OCI-LY7 (cell line): Measurements from ENCODE around the gene RNF175. TPM values are rescaled to one million over a fixed set of nuclear protein-coding genes. Genes with fewer than 3 reads are reported as not detected.
A peak's percentile ranks its signal among the peaks of the same experiment; 100 is the strongest.

Source experiments
- BruUV-seq: library from RNA; stranded (reverse); fragments of 400-500 nt; replicated peaks from 2 replicates; lab custom pipeline; 2021; lab: Mats Ljungman, UMichigan
- CTCF ChIA-PET: fragments of 300-600 bp; sonication (Branson Sonifier 250); formaldehyde crosslinking; loops from one replicate; lab custom pipeline; 2022; ENCODE audit warnings: antibody characterized with exemption; ENCODE audit not compliant: unreplicated experiment; lab: Charles Lee
- POLR2A ChIA-PET: fragments of 300-600 bp; sonication (Branson Sonifier 250); formaldehyde crosslinking; loops from one replicate; lab custom pipeline; 2022; ENCODE audit warnings: antibody characterized with exemption; lab: Charles Lee
- DNase-seq: peaks from one replicate; pipeline ENCODE4 v3.0.0-alpha.2; 2015; ENCODE audit warnings: low spot score
- H2AFZ ChIP-seq: fragments of 200-600 bp; sonication (generic), shearing (Covaris generic); 2 replicates; pipeline ENCODE4 v1.6.1; 2014; ENCODE audit warnings: mild to moderate bottlenecking, antibody characterized with exemption, low read length, moderate library complexity
- H3K27ac ChIP-seq: fragments of 200-600 bp; sonication (generic); 2 replicates; pipeline ENCODE4 v1.5.1; 2014; ENCODE audit warnings: mixed run types, low read depth, mild to moderate bottlenecking, moderate library complexity, low read length, inconsistent platforms; ENCODE audit not compliant: poor library complexity, severe bottlenecking
- H3K36me3 ChIP-seq: fragments of 200-600 bp; sonication (generic); 2 replicates; pipeline ENCODE4 v1.6.1; 2014; ENCODE audit warnings: mild to moderate bottlenecking, antibody characterized with exemption, low read length, moderate library complexity, mixed read lengths; ENCODE audit not compliant: insufficient read depth
- H3K4me1 ChIP-seq: fragments of 200-600 bp; sonication (generic); 2 replicates; pipeline ENCODE4 v1.5.1; 2014; ENCODE audit warnings: mild to moderate bottlenecking, low read length; ENCODE audit not compliant: insufficient read depth, poor library complexity, severe bottlenecking
- H3K4me2 ChIP-seq: fragments of 200-600 bp; sonication (generic); 2 replicates; pipeline ENCODE4 v1.6.1; 2014; ENCODE audit warnings: mild to moderate bottlenecking, low read length
- H3K4me3 ChIP-seq: fragments of 200-600 bp; sonication (generic); 2 replicates; pipeline ENCODE4 v1.5.1; 2014; ENCODE audit warnings: mild to moderate bottlenecking, low read depth, low read length; ENCODE audit not compliant: poor library complexity, severe bottlenecking
- H3K79me2 ChIP-seq: fragments of 200-600 bp; sonication (generic); 2 replicates; pipeline ENCODE4 v1.6.1; 2016; ENCODE audit warnings: low read depth, mild to moderate bottlenecking, low read length, moderate library complexity, mixed read lengths; ENCODE audit not compliant: insufficient read depth
- H3K9me2 ChIP-seq: fragments of 200-600 bp; sonication (generic); 2 replicates; pipeline ENCODE4 v1.6.1; 2016; ENCODE audit warnings: mild to moderate bottlenecking, low read length, mixed read lengths; ENCODE audit not compliant: insufficient read depth
- H3K9me3 ChIP-seq: fragments of 200-600 bp; sonication (generic); 2 replicates; pipeline ENCODE4 v1.6.1; 2014; ENCODE audit warnings: mild to moderate bottlenecking, mixed run types, low read length, mixed read lengths
- H4K20me1 ChIP-seq: fragments of 200-600 bp; sonication (generic); 2 replicates; pipeline ENCODE4 v1.6.1; 2014; ENCODE audit warnings: mild to moderate bottlenecking, antibody characterized with exemption, low read length, moderate library complexity, mixed read lengths; ENCODE audit not compliant: insufficient read depth
- EZH2phosphoT487 ChIP-seq: fragments of 200-600 bp; sonication (generic); IDR thresholded peaks from 2 replicates; pipeline ENCODE4 v1.6.1; 2018; ENCODE audit warnings: low read depth, borderline replicate concordance, mild to moderate bottlenecking, mixed run types, antibody characterized with exemption, low read length, moderate library complexity, mixed read lengths
- intact Hi-C: fragments of 100-400 bp; cut with micrococcal nuclease; formaldehyde crosslinking; loops from one replicate; pipeline ENCODE4 v1.10.0; 2022; ENCODE audit not compliant: unreplicated experiment
- total RNA-seq, 2 experiments: library from RNA; depleted of rRNA in 1 of 2; stranded (reverse); fragments of >200 nt in 1 of 2; shearing (Covaris generic) in 1 of 2; gene quantifications; 2 replicates each; pipeline ENCODE4 v1.2.3, GENCODE V29; 2014 to 2022
- TF ChIP-seq, protein P1 (sequence below): fragments of 200-600 bp; sonication (generic); conservative IDR thresholded peaks from 2 replicates; pipeline ENCODE4 v1.5.1; 2014; ENCODE audit warnings: mild to moderate bottlenecking, antibody characterized with exemption, low read length, moderate library complexity, mixed read lengths

RNF175 gene
- total RNA-seq, 2 experiments from 2014 or later = 0.25 TPM; not detected in 1

DNA sequence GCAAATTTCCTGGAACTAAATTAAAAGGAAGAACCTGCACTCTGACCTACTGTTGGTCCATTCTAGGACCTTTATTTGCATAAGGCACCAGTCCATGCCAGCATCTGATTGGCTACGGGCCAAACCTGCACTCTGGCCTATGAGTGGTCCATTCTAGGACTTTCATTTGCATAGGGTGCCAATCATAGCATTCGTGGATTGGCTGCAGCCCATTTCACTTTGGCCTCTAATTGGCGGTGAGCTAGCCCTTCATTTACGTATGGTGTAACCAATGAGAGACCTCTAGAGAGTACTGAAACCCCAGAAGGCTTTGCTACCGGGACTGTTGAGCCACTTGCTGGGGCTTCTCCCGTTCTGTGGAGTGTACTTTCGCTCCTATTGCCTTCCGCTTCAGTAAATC, 6.1 kb upstream of the RNF175 start:
- Histone ChIP-seq H3K36me3 (no peaks in the 10 kb centered on the region), H3K4me2 (no peak overlapping the region), H2AFZ (no peak overlapping the region), H3K4me3 (no peak overlapping the region), H4K20me1 (no peaks in the 10 kb centered on the region), H3K9me2 (no peaks in the 10 kb centered on the region), H3K79me2 (no peaks in the 10 kb centered on the region), H3K27ac (no peak overlapping the region), H3K4me1 (no peaks in the 10 kb centered on the region), H3K9me3 (no peaks in the 10 kb centered on the region)
- intact Hi-C loops = no loop called here
- BruUV-seq = no TSS peak
- POLR2A ChIA-PET = no interaction called here
- CTCF ChIA-PET = no interaction called here
- TF ChIP-seq, protein P1, sequence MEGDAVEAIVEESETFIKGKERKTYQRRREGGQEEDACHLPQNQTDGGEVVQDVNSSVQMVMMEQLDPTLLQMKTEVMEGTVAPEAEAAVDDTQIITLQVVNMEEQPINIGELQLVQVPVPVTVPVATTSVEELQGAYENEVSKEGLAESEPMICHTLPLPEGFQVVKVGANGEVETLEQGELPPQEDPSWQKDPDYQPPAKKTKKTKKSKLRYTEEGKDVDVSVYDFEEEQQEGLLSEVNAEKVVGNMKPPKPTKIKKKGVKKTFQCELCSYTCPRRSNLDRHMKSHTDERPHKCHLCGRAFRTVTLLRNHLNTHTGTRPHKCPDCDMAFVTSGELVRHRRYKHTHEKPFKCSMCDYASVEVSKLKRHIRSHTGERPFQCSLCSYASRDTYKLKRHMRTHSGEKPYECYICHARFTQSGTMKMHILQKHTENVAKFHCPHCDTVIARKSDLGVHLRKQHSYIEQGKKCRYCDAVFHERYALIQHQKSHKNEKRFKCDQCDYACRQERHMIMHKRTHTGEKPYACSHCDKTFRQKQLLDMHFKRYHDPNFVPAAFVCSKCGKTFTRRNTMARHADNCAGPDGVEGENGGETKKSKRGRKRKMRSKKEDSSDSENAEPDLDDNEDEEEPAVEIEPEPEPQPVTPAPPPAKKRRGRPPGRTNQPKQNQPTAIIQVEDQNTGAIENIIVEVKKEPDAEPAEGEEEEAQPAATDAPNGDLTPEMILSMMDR = no peak
- no peak for TF ChIP-seq EZH2phosphoT487
- DNase-seq = no peak

DNA sequence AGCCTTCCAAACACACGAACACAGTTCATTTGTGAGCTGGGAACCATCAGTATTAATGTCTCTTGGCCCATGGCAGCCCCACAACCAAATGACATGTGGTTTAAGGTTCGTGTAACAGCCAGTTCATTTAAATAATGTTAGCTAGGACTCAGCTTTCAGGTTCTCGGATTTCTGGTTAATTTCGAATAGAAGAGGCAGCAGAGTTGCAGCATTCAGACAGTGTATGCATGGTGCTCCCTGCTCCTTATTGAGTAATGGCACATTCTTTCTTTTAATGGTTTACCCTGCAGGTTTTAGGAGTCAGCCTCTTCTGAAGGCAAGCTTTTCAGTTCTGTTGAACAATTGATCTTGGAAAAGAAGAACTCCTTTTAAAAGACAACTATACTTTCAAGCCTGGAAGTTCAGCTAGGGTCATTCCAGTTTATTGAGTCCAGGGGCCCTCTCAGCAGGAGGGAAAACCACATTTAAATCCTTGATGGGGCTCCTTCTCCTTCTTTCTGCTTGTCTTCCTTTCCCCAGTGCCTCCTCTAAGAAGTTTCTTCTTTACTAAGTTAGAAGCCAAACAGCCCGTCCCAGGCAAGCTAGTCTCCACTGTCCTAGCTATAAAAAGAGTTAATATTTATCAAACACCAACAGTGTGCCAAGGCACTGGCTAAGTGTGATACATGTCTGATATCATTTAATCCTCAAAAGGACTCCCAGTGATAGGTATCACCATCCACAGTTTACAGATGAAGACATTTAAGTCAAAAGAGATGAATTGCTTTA, 5.0 kb upstream of the RNF175 start:
- Histone ChIP-seq H3K9me3 (no peaks in the 10 kb centered on the region), H2AFZ (no peak overlapping the region), H3K27ac (no peak overlapping the region), H3K4me1 (no peaks in the 10 kb centered on the region), H3K4me3 (no peak overlapping the region), H3K4me2 (no peak overlapping the region), H4K20me1 (no peaks in the 10 kb centered on the region), H3K36me3 (no peaks in the 10 kb centered on the region), H3K79me2 (no peaks in the 10 kb centered on the region), H3K9me2 (no peaks in the 10 kb centered on the region)
- no peak for DNase-seq
- ChIA-PET CTCF (no interaction called here), POLR2A (interaction anchor here (0.7 kb wide), 1 partner anchor 1704 kb away, joined by 3 read pairs; no protein-coding TSS in a partner anchor)
- TF ChIP-seq EZH2phosphoT487 = no peak
- intact Hi-C loops = no loop called here
- no TSS peak for BruUV-seq

DNA sequence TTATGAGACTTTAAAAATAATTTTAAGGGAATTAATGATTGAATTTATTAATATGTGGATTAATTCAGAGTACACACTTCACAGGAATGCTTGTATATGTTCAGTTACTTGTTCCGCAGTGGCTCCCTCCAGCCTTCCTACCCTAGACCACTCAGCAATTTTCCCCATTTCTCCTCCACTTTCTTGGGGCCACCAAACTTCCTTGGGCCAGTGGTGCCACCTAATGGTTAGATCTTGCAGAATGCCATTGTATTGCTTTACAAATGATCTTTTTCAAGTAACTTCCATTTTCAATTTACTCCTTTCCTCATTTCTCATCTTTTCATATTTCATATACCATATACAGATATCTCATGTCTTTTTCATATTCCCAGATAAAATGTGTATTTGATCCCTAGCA, 3.6 kb upstream of the RNF175 start:
- Histone ChIP-seq H3K27ac (no peak overlapping the region), H4K20me1 (no peaks in the 10 kb centered on the region), H3K9me3 (no peaks in the 10 kb centered on the region), H3K9me2 (no peaks in the 10 kb centered on the region), H3K79me2 (no peaks in the 10 kb centered on the region), H2AFZ (no peak overlapping the region), H3K4me3 (no peak overlapping the region), H3K4me1 (no peaks in the 10 kb centered on the region), H3K4me2 (no peak overlapping the region), H3K36me3 (no peaks in the 10 kb centered on the region)
- no peak for TF ChIP-seq EZH2phosphoT487
- TF ChIP-seq, protein P1 = peak; percentile 75
- BruUV-seq = no TSS peak
- intact Hi-C loops = no loop called here
- CTCF ChIA-PET = no interaction called here
- POLR2A ChIA-PET = no interaction called here
- DNase-seq = peak; percentile 8
